Bone marrow (tissue), 2 donors: ENCODE measurements around the gene MORN4.

Experiments used
- DNase-seq, 2 donors: peaks; one replicate each; lab custom pipeline; 2025; lab: John Stamatoyannopoulos, UW

MORN4 gene

DNA sequence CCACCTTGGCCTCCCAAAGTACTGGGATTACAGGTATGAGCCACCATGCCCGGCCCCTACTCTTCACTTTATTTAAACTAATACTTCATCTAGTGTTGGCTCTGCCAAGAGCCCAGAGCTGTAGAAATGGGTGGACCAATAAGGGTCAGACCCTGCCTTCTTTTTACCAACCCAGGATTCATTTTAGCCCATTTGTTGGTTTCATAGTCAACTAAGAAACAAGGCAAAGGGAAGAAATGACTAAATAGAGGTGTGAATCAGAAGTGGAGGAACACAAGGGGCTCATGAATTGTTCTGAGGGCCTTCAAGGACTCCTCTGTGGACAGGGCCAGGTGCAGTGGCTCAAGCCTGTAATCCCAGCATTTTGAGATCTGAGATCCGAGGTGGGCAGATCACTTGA is 59.6 kb downstream of the MORN4 start:
- no peak for DNase-seq

DNA sequence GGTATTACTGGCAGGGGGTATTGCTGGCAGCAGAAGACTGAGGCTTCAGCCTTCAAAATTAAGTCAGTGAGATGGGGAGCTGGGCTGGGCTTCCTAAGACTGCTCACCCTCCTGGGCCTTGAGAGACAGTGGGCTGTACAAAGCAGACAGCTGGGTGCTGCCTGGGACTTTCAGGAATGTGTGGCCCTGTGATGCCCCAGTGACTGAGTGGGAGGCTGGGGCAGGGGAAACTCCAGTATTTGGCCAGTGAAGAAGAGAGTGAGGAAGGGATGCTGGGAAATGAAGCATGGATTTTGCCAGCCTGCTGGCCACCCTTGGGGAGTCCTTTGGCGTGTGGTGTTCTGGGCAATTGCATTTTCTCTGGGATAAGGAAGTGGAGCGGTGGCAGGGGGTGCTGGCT is 60.3 kb downstream of the MORN4 start:
- DNase-seq, result no peak

DNA sequence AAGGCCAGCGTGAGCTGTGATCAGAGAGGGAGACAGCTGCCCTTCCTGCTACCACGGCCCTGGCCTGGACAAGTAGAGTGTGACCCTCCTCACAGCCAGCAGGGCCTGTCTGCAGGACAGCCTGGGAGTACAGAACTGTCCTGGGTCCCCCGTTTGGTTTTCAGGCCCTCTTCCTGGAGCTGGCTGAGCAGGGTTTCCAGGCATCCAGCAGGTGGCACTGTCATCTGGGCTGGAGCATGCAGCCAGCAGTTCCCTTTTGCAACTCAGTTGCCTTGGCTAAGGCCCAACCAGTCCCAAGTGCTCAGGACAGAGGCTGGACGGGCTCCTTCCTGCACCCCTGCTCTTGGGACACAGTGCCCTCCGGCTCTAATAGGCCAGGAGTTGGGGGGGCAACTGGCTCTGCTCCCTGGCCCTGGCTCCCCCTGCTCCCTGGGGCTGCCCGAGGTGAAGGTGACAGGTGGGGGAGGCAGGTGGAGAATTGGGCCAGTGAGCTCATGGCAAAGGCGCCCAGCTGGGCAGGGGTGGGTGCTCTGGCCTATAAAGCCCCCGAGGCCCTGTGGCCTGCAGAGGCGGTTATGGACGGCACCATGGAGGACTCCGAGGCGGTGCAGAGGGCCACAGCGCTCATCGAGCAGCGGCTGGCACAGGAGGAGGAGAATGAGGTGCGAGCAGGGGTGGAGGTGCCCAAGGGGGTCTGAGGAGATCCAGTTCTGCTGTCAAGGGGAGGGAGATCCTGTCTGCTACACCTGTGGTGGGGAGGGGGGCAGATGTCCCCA is 60.9 kb downstream of the MORN4 start, which contains the start of gene ANKRD2:
Gene ANKRD2, plus strand, starts transcription at position 566 of the 776 bp plus-strand sequence. Its CDS starts 10 bp downstream, at position 576.
- peak; percentile 4 to 34 for DNase-seq

DNA sequence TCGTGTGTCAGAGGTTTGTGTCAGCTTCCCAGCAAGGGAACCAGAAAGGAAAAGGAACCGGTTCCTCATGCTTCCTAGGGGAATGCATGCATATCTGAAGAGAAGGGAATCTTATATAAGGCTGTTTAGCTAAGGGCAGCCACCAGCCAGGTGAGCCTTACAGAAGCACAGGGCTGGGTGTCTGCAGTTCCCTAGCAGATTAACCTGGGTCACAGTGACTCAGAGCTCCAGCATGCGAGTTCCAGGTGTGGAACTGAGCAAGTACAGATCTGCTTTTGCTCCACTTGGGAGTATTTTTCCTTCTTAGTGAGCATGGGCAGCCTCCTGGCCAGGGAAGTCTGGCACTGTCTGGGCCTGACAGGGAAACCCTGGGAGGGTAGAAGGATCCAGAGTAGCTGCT is 61.7 kb downstream of the MORN4 start:
- DNase-seq, result no peak

DNA sequence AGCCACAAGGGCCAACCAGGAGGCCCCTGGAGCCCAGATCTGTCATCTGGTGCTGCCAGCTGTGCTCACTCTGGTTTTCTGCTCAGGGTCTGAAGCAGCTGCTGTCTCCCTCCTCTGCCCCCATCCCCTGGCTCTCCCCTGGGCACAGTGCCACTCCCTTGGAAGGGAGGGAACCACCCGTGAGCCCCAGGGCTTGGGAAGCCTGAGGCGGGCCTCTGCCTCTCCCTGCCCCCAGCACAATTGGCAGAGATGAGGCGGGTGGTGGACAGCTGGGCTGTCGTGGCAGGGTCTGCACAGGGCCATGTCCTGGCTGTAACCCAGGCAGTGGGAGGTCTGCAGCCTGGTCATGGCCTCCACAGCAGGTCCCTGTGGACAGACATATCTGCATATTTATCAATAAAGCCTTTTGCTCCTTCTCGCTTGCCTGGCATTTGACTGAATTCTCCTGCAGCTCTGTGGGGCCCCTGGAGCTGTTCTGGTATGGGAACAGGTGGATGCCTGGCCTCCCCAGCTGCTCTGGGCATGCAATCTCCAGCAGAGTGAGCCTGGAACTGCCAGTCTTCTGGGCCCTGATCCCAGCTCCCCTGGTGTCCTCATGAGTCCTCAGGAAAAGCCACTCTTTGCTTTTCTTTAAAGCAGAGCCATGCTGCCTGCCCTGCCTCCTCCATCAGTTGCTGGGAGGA is 62.4 kb downstream of the MORN4 start:
- DNase-seq, result no peak

DNA sequence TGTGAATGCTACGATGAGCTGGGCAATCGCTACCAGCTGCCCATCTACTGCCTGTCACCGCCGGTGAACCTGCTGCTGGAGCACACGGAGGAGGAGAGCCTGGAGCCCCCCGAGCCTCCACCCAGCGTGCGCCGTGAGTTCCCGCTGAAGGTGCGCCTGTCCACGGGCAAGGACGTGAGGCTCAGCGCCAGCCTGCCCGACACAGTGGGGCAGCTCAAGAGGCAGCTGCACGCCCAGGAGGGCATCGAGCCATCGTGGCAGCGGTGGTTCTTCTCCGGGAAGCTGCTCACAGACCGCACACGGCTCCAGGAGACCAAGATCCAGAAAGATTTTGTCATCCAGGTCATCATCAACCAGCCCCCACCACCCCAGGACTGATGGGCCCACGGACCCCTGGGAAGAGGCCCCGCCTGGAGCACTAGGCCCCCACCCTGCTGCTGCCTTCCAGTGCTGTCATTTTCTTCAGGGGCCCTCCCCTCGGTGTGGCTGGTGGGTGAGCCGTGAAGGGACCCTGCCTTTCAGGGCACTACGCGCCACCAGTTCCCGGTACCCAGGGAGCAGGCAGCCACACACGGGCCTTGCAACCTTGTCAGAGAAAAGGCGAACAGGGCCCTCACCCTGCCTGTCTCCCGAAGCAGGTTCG is 63.0 kb downstream of the MORN4 start:
- DNase-seq, result no peak

DNA sequence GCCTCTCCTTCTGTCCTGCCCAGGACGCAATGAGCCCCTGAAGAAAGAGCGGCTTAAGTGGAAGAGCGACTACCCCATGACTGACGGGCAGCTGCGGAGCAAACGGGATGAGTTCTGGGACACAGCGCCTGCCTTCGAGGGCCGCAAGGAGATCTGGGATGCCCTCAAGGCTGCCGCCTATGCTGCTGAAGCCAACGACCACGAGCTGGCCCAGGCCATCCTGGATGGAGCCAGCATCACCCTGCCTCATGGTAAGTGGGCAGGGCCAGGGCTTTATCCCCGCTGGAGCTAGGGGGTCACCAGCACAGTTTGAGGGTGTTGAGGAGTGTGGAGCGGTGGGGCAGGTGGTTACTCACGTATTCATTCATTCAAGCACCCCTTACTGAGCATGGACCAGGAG is 65.4 kb downstream of the MORN4 start:
- no peak for DNase-seq

DNA sequence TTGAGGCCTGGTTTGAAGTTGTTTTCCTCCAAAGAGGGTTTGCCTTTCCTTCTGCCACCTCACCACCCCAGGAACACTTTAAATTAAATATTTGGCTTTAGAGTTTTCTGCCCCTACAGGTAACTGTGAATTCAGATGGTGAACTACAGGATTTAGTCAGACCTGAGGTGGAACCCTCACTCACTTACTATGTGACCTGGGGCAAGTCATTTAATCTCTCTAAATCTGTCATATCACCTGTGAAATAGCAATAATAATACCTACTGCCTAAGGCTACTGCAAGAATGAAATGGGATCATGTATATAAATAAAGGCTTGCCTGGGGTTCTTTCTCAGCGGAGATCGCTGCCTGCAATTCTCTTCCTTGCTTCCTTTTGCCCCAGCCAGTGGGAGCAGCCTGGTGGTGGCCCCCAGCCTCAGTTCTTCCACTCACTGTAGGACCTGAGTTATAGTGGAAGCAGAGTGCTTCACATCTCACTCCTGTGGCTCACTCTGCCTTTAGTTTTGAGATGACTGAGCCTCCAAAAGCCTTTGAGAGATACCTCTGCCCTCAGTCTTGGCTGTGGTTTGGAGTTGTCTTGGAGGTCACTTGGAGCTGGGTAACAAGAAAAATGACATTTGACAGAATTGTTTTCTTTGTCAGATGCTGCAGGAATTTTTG is 66.8 kb downstream of the MORN4 start:
- no peak for DNase-seq

DNA sequence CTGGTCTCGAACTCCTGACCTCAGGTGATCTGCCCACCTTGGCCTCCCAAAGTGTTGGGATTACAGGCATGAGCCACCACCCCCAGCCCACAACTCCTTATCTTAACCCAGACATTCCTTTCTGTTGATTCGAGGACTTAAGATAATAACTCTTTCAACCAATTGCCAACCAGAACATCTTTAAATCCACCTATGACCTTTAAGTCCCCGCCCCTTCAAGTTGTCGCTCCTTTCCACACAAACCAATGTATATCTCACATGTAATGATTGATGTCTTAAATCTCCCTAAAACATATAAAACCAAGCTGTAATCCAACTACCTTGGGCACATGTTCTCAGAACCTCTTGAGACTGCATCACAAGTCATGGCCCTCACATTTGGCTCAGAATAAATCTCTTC is 68.5 kb downstream of the MORN4 start:
- no peak for DNase-seq
